Liver (tissue), 9 donors: ENCODE data around the gene MAP4K4. TPM values are rescaled to one million over a fixed set of nuclear protein-coding genes. Genes with fewer than 3 reads are reported as not detected.

Experiments
- DNase-seq: peaks from one replicate; pipeline ENCODE4 v3.0.0-alpha.2; 2017; ENCODE audit warnings: low spot score
- H3K27ac ChIP-seq, 2 donors: one replicate each; pipeline ENCODE4 v1.7.0; 2013; ENCODE audit warnings: inconsistent platforms in 2 of 2, low read length in 2 of 2, control low read depth in 1 of 2, low read depth in 1 of 2, mild to moderate bottlenecking in 1 of 2
- H3K27me3 ChIP-seq, 4 donors: one replicate each; pipeline versions ENCODE4 v1.6.1 to v1.7.0; 2013; ENCODE audit warnings: low read length in 3 of 4, inconsistent platforms in 1 of 4, mild to moderate bottlenecking in 1 of 4, moderate library complexity in 1 of 4; ENCODE audit not compliant: control insufficient read depth in 4 of 4, insufficient read depth in 4 of 4
- H3K36me3 ChIP-seq, 4 donors: one replicate each; pipeline versions ENCODE4 v1.6.1 to v1.7.0; 2013; ENCODE audit warnings: low read length in 3 of 4, mild to moderate bottlenecking in 3 of 4, low read depth in 1 of 4, moderate library complexity in 1 of 4; ENCODE audit not compliant: control insufficient read depth in 4 of 4, insufficient read depth in 3 of 4
- H3K4me1 ChIP-seq, 4 donors: one replicate each; pipeline versions ENCODE4 v1.6.1 to v1.7.0; 2013; ENCODE audit warnings: low read length in 3 of 4, mild to moderate bottlenecking in 3 of 4, moderate library complexity in 1 of 4; ENCODE audit not compliant: control insufficient read depth in 4 of 4, insufficient read depth in 4 of 4
- H3K4me3 ChIP-seq, 3 donors: one replicate each; pipeline versions ENCODE4 v1.6.1 to v1.7.0; 2013; ENCODE audit warnings: low read length in 3 of 3, control low read depth in 1 of 3, low read depth in 1 of 3, mild to moderate bottlenecking in 1 of 3
- H3K9ac ChIP-seq, 2 donors: one replicate each; pipeline ENCODE4 v1.7.0; 2013; ENCODE audit warnings: low read length in 2 of 2, mild to moderate bottlenecking in 2 of 2, moderate library complexity in 2 of 2, control low read depth in 1 of 2, low read depth in 1 of 2
- H3K9me3 ChIP-seq, 4 donors: one replicate each; pipeline versions ENCODE4 v1.6.1 to v1.7.0; 2013; ENCODE audit warnings: low read length in 3 of 4; ENCODE audit not compliant: control insufficient read depth in 4 of 4
- EGR1 ChIP-seq, 2 donors: IDR thresholded peaks; 2 replicates each; pipeline ENCODE4 v1.6.1; 2016 to 2018; ENCODE audit warnings: antibody characterized with exemption in 2 of 2, low read depth in 2 of 2
- FOXA1 ChIP-seq: IDR thresholded peaks from 2 replicates; pipeline ENCODE4 v1.6.1; 2016; ENCODE audit warnings: antibody characterized with exemption
- FOXA2 ChIP-seq: IDR thresholded peaks from 2 replicates; pipeline ENCODE4 v1.6.1; 2016; ENCODE audit warnings: antibody characterized with exemption
- GABPA ChIP-seq, 2 donors: IDR thresholded peaks in 1 of 2; conservative IDR thresholded peaks in 1 of 2; 2 replicates each; pipeline ENCODE4 v1.6.1; 2016; ENCODE audit warnings: antibody characterized with exemption in 2 of 2, mild to moderate bottlenecking in 1 of 2, moderate library complexity in 1 of 2
- HNF4A ChIP-seq, 2 donors: conservative IDR thresholded peaks; 2 replicates each; pipeline ENCODE4 v1.6.1; 2016; ENCODE audit warnings: antibody characterized with exemption in 2 of 2, mild to moderate bottlenecking in 2 of 2
- HNF4G ChIP-seq: IDR thresholded peaks from 2 replicates; pipeline ENCODE4 v1.6.1; 2016; ENCODE audit warnings: antibody characterized with exemption
- JUND ChIP-seq, 2 donors: IDR thresholded peaks; 2 replicates each; pipeline ENCODE4 v1.6.1; 2016; ENCODE audit warnings: antibody characterized with exemption in 2 of 2
- NR2F2 ChIP-seq: IDR thresholded peaks from 2 replicates; pipeline ENCODE4 v1.6.1; 2016; ENCODE audit warnings: antibody characterized with exemption
- RAD21 ChIP-seq, 2 donors: IDR thresholded peaks; 2 replicates each; pipeline ENCODE4 v1.6.1; 2016; ENCODE audit warnings: antibody characterized with exemption in 2 of 2, mild to moderate bottlenecking in 2 of 2
- RXRA ChIP-seq, 2 donors: IDR thresholded peaks; 2 replicates each; pipeline ENCODE4 v1.6.1; 2017 to 2018; ENCODE audit warnings: antibody characterized with exemption in 2 of 2, mild to moderate bottlenecking in 1 of 2
- SP1 ChIP-seq: IDR thresholded peaks from 2 replicates; pipeline ENCODE4 v1.6.1; 2018; ENCODE audit warnings: antibody characterized with exemption, mild to moderate bottlenecking
- YY1 ChIP-seq: IDR thresholded peaks from 2 replicates; pipeline ENCODE4 v1.6.1; 2016; ENCODE audit warnings: antibody characterized with exemption, mild to moderate bottlenecking
- WGBS: extraction: QIAGEN DNeasy Blood & Tissue Kit; methylation state at CpG from one replicate; pipeline ENCODE4 v1.1.7; 2013; 5-methylcytosine and 5-hydroxymethylcytosine counted together
- polyA plus RNA-seq, 2 donors: library from polyadenylated mRNA; stranded (reverse) in 1 of 2; unstranded in 1 of 2; fragments of 200-250 nt in 1 of 2; fragments of >200 nt in 1 of 2; fragmentation: Nextera tagmentation in 1 of 2; extraction: Ambion mirVana in 1 of 2; gene quantifications; one replicate each; pipeline versions ENCODE4 v1.2.1 to v1.2.3, GENCODE V29; 2013 to 2015
- total RNA-seq, 2 donors: library from RNA; depleted of rRNA; stranded (reverse); fragments of >200 nt; gene quantifications; one replicate each; pipeline ENCODE4 v1.2.3, GENCODE V29; 2014
- TF ChIP-seq, protein P1 (sequence below): IDR thresholded peaks from 2 replicates; pipeline ENCODE4 v1.6.1; 2016; ENCODE audit warnings: antibody characterized with exemption
- TF ChIP-seq, protein P2 (sequence below): IDR thresholded peaks from 2 replicates; pipeline ENCODE4 v1.6.1; 2016; ENCODE audit warnings: antibody characterized with exemption
- TF ChIP-seq, protein P3 (sequence below): fragments of 150-350 bp; IDR thresholded peaks from 2 replicates; pipeline ENCODE4 v1.5.1; 2017; ENCODE audit warnings: improper control_type of control experiment, low read depth, low read length; ENCODE audit not compliant: missing input control
- TF ChIP-seq, protein P4 (sequence below): IDR thresholded peaks from 2 replicates; pipeline ENCODE4 v1.6.1; 2016; ENCODE audit warnings: antibody characterized with exemption
- TF ChIP-seq, protein P5 (sequence below): IDR thresholded peaks from 2 replicates; pipeline ENCODE4 v1.6.1; 2016; ENCODE audit warnings: antibody characterized with exemption, mild to moderate bottlenecking
- donor health status: healthy.
- donor health status: healthy.
- donor health status: healthy.
- donor health status: healthy.
- donor health status: healthy.

MAP4K4 gene
- total and polyA plus RNA-seq, 4 donors = 9.1 to 40.0 (median 23.6) TPM

DNA sequence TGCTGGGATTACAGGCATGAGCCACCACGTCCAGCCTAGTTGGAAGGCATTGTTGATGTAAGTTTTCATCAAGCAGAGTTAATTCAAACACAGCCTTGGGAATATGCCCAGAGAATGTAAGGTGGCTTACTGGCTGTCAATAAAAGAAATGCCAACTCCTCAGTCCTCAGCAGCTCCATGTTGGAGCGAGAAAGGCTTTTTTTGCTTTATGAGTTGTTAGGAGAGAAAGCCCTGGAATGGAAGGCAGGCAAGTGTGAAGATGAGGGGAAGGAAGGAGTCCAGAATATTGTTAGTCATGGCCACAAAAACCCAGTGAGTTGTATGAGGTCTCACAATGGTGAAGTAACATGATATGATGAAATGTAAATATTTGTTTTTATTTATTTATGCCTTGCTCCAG, 57.1 kb downstream of the MAP4K4 start:
- Histone ChIP-seq H3K4me3 (no peak overlapping the region), H3K27me3 (no peaks in the 10 kb centered on the region), H3K9me3 (no peaks in the 10 kb centered on the region), H3K9ac (no peak overlapping the region), H3K36me3 (no peaks in the 10 kb centered on the region), H3K27ac (peak overlapping the region; percentile 16 to 50), H3K4me1 (peaks cover 16 to 59% (median 54%) of the 10 kb centered on the region in 4 donors)
- DNase-seq = no peak
- TF ChIP-seq GABPA (IDR thresholded peaks at IDR 0.05 in 1 of 2, conservative IDR thresholded peaks at IDR 0.05 in 1 of 2) (no peak), JUND (IDR thresholded peaks at IDR 0.05) (peak in 1 of 2 donors; percentile 17), RXRA (IDR thresholded peaks at IDR 0.05) (peak; percentile 10 to 35), HNF4G (no peak), FOXA1 (no peak), HNF4A (conservative IDR thresholded peaks at IDR 0.05) (peak in 1 of 2 donors; percentile 10), YY1 (peak; percentile 31), RAD21 (IDR thresholded peaks at IDR 0.05) (no peak), FOXA2 (no peak), NR2F2 (no peak)
- TF ChIP-seq, protein P1, sequence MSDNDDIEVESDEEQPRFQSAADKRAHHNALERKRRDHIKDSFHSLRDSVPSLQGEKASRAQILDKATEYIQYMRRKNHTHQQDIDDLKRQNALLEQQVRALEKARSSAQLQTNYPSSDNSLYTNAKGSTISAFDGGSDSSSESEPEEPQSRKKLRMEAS = no peak
- TF ChIP-seq, protein P2, sequence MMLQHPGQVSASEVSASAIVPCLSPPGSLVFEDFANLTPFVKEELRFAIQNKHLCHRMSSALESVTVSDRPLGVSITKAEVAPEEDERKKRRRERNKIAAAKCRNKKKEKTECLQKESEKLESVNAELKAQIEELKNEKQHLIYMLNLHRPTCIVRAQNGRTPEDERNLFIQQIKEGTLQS = no peak
- TF ChIP-seq, protein P3, sequence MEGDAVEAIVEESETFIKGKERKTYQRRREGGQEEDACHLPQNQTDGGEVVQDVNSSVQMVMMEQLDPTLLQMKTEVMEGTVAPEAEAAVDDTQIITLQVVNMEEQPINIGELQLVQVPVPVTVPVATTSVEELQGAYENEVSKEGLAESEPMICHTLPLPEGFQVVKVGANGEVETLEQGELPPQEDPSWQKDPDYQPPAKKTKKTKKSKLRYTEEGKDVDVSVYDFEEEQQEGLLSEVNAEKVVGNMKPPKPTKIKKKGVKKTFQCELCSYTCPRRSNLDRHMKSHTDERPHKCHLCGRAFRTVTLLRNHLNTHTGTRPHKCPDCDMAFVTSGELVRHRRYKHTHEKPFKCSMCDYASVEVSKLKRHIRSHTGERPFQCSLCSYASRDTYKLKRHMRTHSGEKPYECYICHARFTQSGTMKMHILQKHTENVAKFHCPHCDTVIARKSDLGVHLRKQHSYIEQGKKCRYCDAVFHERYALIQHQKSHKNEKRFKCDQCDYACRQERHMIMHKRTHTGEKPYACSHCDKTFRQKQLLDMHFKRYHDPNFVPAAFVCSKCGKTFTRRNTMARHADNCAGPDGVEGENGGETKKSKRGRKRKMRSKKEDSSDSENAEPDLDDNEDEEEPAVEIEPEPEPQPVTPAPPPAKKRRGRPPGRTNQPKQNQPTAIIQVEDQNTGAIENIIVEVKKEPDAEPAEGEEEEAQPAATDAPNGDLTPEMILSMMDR = no peak
- 42% methylated on average over 2 of the region's 2 CpGs for WGBS

DNA sequence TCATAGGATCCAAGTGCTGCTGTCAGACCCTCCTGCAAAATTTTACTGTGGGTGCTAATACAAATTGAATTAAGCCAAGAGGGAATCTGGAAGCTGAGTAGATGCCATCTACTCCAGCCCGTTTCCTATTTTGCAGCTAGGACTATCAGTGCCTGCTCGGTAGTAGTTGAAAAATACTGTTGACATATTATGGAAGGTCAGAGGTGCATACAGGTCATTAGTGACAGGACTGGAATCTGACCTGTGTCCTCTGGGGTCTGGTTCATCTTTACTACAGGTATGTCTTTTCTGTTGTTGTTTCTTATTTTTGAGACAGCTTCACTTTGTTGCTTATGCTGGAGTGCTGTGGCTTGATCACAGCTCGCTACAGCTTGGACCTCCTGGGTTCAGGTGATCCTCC, 58.8 kb downstream of the MAP4K4 start:
- TF ChIP-seq SP1 (no peak), FOXA2 (peak; percentile 25), RXRA (IDR thresholded peaks at IDR 0.05) (peak; percentile 62 to 71), RAD21 (IDR thresholded peaks at IDR 0.05) (peak in 1 of 2 donors; percentile 21), HNF4A (conservative IDR thresholded peaks at IDR 0.05) (peak; percentile 85 to 91), EGR1 (IDR thresholded peaks at IDR 0.05; ENCODE audit: low read depth in 2 of 2) (no peak), NR2F2 (peak; percentile 84), HNF4G (peak; percentile 50)
- TF ChIP-seq, protein P1 = no peak
- TF ChIP-seq, protein P4, sequence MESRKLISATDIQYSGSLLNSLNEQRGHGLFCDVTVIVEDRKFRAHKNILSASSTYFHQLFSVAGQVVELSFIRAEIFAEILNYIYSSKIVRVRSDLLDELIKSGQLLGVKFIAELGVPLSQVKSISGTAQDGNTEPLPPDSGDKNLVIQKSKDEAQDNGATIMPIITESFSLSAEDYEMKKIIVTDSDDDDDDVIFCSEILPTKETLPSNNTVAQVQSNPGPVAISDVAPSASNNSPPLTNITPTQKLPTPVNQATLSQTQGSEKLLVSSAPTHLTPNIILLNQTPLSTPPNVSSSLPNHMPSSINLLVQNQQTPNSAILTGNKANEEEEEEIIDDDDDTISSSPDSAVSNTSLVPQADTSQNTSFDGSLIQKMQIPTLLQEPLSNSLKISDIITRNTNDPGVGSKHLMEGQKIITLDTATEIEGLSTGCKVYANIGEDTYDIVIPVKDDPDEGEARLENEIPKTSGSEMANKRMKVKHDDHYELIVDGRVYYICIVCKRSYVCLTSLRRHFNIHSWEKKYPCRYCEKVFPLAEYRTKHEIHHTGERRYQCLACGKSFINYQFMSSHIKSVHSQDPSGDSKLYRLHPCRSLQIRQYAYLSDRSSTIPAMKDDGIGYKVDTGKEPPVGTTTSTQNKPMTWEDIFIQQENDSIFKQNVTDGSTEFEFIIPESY = no peak
- TF ChIP-seq, protein P5, sequence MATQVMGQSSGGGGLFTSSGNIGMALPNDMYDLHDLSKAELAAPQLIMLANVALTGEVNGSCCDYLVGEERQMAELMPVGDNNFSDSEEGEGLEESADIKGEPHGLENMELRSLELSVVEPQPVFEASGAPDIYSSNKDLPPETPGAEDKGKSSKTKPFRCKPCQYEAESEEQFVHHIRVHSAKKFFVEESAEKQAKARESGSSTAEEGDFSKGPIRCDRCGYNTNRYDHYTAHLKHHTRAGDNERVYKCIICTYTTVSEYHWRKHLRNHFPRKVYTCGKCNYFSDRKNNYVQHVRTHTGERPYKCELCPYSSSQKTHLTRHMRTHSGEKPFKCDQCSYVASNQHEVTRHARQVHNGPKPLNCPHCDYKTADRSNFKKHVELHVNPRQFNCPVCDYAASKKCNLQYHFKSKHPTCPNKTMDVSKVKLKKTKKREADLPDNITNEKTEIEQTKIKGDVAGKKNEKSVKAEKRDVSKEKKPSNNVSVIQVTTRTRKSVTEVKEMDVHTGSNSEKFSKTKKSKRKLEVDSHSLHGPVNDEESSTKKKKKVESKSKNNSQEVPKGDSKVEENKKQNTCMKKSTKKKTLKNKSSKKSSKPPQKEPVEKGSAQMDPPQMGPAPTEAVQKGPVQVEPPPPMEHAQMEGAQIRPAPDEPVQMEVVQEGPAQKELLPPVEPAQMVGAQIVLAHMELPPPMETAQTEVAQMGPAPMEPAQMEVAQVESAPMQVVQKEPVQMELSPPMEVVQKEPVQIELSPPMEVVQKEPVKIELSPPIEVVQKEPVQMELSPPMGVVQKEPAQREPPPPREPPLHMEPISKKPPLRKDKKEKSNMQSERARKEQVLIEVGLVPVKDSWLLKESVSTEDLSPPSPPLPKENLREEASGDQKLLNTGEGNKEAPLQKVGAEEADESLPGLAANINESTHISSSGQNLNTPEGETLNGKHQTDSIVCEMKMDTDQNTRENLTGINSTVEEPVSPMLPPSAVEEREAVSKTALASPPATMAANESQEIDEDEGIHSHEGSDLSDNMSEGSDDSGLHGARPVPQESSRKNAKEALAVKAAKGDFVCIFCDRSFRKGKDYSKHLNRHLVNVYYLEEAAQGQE = no peak
- H3K27me3 ChIP-seq = no peaks in the 10 kb centered on the region
- no peak overlapping the region for H3K4me3 ChIP-seq
- no peaks in the 10 kb centered on the region for H3K36me3 ChIP-seq
- H3K9me3 ChIP-seq = no peaks in the 10 kb centered on the region
- WGBS = 58% methylated on average over 3 of the region's 3 CpGs
- no peak overlapping the region for H3K27ac ChIP-seq
- H3K4me1 ChIP-seq = peaks cover 16 to 54% (median 51%) of the 10 kb centered on the region in 4 donors
- H3K9ac ChIP-seq = no peak overlapping the region
- no peak for DNase-seq
